Thymus (tissue), 11 donors: ENCODE measurements around the gene SUSD3. TPM values are rescaled to one million over a fixed set of nuclear protein-coding genes. Genes with fewer than 3 reads are reported as not detected.

Source experiments
- DNase-seq, 9 donors: peaks; one replicate each; pipeline ENCODE4 v3.0.0-alpha.2; 2013; ENCODE audit warnings: low spot score in 9 of 9, low read depth in 6 of 9, missing footprints in 1 of 9
- H3K27ac ChIP-seq, 2 donors: one replicate each; pipeline ENCODE4 v1.5.1; 2013; ENCODE audit warnings: control low read depth in 1 of 2, low read depth in 1 of 2, low read length in 1 of 2, mild to moderate bottlenecking in 1 of 2, moderate library complexity in 1 of 2
- H3K27me3 ChIP-seq, 2 donors: one replicate each; pipeline ENCODE4 v1.5.1; 2013; ENCODE audit warnings: low read length in 1 of 2; ENCODE audit not compliant: control insufficient read depth in 2 of 2, insufficient read depth in 1 of 2
- H3K36me3 ChIP-seq, 2 donors: one replicate each; pipeline ENCODE4 v1.5.1; 2013; ENCODE audit warnings: low read length in 1 of 2, mild to moderate bottlenecking in 1 of 2, moderate library complexity in 1 of 2; ENCODE audit not compliant: control insufficient read depth in 2 of 2, insufficient read depth in 2 of 2
- H3K4me1 ChIP-seq, 2 donors: one replicate each; pipeline ENCODE4 v1.5.1; 2013; ENCODE audit warnings: low read length in 2 of 2; ENCODE audit not compliant: control insufficient read depth in 2 of 2, insufficient read depth in 2 of 2
- H3K4me3 ChIP-seq, 2 donors: one replicate each; pipeline ENCODE4 v1.5.1; 2013; ENCODE audit warnings: low read length in 2 of 2, control low read depth in 1 of 2, mild to moderate bottlenecking in 1 of 2
- H3K9me3 ChIP-seq, 2 donors: one replicate each; pipeline ENCODE4 v1.5.1; 2013; ENCODE audit warnings: low read length in 1 of 2, mild to moderate bottlenecking in 1 of 2; ENCODE audit not compliant: control insufficient read depth in 2 of 2, insufficient read depth in 1 of 2
- WGBS: extraction: QIAGEN DNeasy Blood & Tissue Kit; methylation state at CpG from one replicate; pipeline ENCODE4 v1.1.7; 2013; 5-methylcytosine and 5-hydroxymethylcytosine counted together
- polyA plus RNA-seq: library from polyadenylated mRNA; stranded (reverse); fragments of 200-250 nt; gene quantifications from one replicate; pipeline ENCODE4 v1.2.3, GENCODE V29; 2013
- total RNA-seq: library from RNA; stranded (reverse); fragments of 120-200 nt; gene quantifications from one replicate; pipeline ENCODE4 v1.2.4, GENCODE V29; 2013
- donor health status: healthy.

Gene SUSD3
- total and polyA plus RNA-seq, 2 donors, result 31.0 to 43.8 TPM

DNA sequence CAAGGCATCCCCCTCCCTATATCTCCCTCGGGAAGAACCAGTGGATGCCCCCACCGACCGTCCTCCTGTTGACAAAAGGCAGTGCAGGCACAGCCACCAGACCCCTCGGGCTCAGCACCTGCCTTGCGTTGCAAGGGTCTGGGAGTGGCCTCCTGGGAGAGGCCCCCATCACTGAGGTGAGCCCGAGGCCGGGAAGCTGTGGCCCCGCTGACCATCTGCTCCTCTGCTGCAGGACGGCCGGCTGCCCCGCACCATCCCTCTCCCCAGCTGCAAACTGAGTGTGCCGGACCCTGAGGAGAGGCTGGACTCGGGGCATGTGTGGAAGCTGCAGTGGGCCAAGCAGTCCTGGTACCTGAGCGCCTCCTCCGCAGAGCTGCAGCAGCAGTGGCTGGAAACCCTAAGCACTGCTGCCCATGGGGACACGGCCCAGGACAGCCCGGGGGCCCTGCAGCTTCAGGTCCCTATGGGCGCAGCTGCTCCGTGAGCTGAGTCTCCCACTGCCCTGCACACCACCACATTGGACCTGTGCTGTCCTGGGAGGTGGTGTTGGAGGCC lies 23.3 kb upstream of the SUSD3 start:
- Histone ChIP-seq H3K9me3 (no peaks in the 10 kb centered on the region), H3K36me3 (peaks cover 61 to 69% of the 10 kb centered on the region in 2 donors), H3K27ac (no peak overlapping the region), H3K4me1 (peaks cover 0 to 22% of the 10 kb centered on the region in 2 donors), H3K27me3 (no peaks in the 10 kb centered on the region), H3K4me3 (no peak overlapping the region)
- no peak for DNase-seq
- WGBS, result 95% methylated on average over 19 of the region's 19 CpGs

DNA sequence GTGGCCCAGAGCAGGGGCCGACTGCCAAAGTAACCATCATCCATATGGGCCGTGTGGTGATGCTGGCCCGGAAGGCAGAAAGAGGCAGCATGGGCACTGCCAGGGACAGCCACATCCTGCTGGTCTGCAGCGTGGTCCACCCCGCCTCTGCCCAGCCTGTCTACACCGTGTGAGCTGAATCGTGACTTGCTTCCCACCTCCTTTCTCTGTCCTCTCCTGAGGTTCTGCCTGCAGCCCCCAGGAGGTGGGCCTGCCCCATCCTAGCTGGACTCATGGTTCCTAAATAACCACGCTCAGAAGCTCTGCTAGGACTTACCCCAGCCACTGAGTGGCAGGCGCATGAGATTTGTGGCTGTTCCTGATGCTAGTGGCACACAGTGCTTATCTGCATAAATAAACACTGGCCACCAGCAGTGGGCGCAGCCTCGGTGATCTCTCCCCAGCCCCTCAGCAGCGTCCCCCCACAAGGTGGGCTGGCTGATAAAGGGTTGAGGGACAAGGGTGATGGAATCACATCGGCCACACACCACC lies 22.6 kb upstream of the SUSD3 start:
- Histone ChIP-seq H3K36me3 (peaks cover 53 to 62% of the 10 kb centered on the region in 2 donors), H3K4me1 (peaks cover 0 to 22% of the 10 kb centered on the region in 2 donors), H3K9me3 (no peaks in the 10 kb centered on the region), H3K4me3 (no peak overlapping the region), H3K27me3 (no peaks in the 10 kb centered on the region), H3K27ac (no peak overlapping the region)
- WGBS, result 98% methylated on average over 13 of the region's 13 CpGs
- no peak for DNase-seq

DNA sequence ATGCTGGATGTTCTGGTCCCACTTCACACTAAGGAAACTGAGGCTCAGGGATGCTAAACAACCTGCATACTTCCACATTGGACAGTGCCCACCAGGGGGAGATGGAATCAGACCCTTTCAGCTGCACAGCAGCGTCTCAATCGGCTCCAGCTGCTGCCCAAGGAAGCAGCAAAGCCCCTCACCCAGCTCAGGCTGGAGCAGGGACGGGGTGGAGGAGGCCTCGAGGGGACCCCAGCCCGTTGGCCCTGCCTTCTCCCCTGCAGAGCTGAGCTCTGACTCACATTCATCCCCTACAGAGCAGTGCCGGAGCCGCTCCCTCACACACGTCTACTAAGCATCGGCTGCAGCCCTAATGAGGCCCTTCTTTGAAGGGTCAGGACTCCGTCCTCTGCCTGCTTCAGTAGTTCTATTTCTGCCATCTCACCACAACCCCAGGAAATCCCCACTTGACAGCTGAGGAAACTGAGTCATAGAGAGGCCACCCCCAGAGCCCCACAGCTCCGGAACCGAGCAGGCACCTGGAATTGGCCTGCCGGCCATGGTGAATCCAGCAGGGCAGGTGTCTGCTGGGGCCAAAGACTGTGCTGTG lies 21.5 kb upstream of the SUSD3 start:
- no peaks in the 10 kb centered on the region for H3K9me3 ChIP-seq
- 91% methylated on average over 13 of the region's 13 CpGs for WGBS
- H3K4me3 ChIP-seq, result no peak overlapping the region
- peaks cover 0 to 17% of the 10 kb centered on the region in 2 donors for H3K4me1 ChIP-seq
- H3K27me3 ChIP-seq, result no peaks in the 10 kb centered on the region
- no peak for DNase-seq
- H3K36me3 ChIP-seq, result peaks cover 43 to 51% of the 10 kb centered on the region in 2 donors
- no peak overlapping the region for H3K27ac ChIP-seq

DNA sequence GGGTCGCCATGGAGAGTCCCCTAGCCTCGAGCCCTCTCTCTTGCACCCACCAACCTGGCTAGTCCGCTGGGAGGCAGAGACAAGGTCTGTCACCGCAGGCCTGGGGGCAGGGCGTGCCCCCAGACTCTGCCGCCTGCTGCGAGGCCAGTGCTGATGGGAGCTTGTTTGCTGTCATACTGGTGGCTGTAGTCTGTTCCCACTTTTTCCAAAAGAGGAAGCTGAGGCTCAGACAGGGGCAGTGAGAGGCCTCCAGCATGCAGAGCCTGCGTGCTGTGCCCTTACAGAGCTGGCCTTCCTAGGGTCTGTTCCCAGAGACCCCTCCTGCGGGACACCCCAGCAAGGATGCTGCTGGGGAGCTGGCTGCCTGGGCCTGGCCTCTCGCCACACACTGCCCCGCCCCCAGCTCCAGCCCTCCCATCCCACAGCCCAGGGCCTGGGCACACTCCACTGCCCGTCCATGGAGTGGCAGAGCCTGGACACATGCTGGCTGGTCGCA lies 21.0 kb upstream of the SUSD3 start:
- 92% methylated on average over 13 of the region's 13 CpGs for WGBS

GRCh38 chr9:93038918-93039317 lies 19.6 kb upstream of the SUSD3 start:
- no peak overlapping the region for H3K4me3 ChIP-seq
- no peak for DNase-seq
- 96% methylated on average over 6 of the region's 6 CpGs for WGBS
- H3K27ac ChIP-seq, result no peak overlapping the region
- H3K27me3 ChIP-seq, result no peaks in the 10 kb centered on the region
- H3K36me3 ChIP-seq, result peaks cover 25 to 32% of the 10 kb centered on the region in 2 donors
- no peaks in the 10 kb centered on the region for H3K9me3 ChIP-seq
- peaks cover 0 to 10% of the 10 kb centered on the region in 2 donors for H3K4me1 ChIP-seq

More for the DNA sequence above, 21.0 kb upstream of the SUSD3 start:
- Histone ChIP-seq H3K4me3 (no peak overlapping the region), H3K4me1 (peaks cover 0 to 14% of the 10 kb centered on the region in 2 donors), H3K27ac (no peak overlapping the region), H3K9me3 (no peaks in the 10 kb centered on the region), H3K27me3 (no peaks in the 10 kb centered on the region), H3K36me3 (peaks cover 37 to 46% of the 10 kb centered on the region in 2 donors)
- DNase-seq, result no peak

DNA sequence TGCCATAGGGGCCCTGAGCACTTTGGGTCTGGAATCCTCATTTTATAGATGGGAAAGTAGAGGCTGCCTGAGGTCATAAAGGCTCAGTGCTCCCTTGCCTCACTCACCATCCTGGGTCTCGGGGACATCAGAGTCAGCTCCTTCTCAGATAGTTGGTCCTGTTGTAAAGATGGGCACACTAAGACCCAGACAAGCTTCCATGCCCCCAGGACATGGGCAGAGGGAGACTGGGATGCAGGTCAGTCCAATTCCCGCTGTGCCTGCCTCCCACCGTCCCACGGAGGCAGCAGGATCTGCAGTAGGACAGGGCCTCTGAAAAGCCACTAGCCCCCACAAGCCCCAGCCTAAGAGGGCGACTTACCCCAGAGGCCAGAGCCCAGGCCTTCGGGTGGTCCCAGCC lies 19.0 kb upstream of the SUSD3 start:
- H3K36me3 ChIP-seq, result peaks cover 19 to 27% of the 10 kb centered on the region in 2 donors
- WGBS, result 89% methylated on average over 6 of the region's 6 CpGs
- DNase-seq, result no peak
- peaks cover 0 to 10% of the 10 kb centered on the region in 2 donors for H3K4me1 ChIP-seq
- no peak overlapping the region for H3K4me3 ChIP-seq
- no peaks in the 10 kb centered on the region for H3K27me3 ChIP-seq
- no peaks in the 10 kb centered on the region for H3K9me3 ChIP-seq
- no peak overlapping the region for H3K27ac ChIP-seq

GRCh38 chr9:93039976-93040375 lies 18.5 kb upstream of the SUSD3 start:
- H3K9me3 ChIP-seq, result no peaks in the 10 kb centered on the region
- H3K4me3 ChIP-seq, result no peak overlapping the region
- whole genome bisulfite sequencing, result 97% methylated on average over 10 of the region's 10 CpGs
- H3K27me3 ChIP-seq, result no peaks in the 10 kb centered on the region
- H3K36me3 ChIP-seq, result peaks cover 15 to 22% of the 10 kb centered on the region in 2 donors
- H3K4me1 ChIP-seq, result peaks cover 0 to 10% of the 10 kb centered on the region in 2 donors
- no peak for DNase-seq
- H3K27ac ChIP-seq, result no peak overlapping the region

DNA sequence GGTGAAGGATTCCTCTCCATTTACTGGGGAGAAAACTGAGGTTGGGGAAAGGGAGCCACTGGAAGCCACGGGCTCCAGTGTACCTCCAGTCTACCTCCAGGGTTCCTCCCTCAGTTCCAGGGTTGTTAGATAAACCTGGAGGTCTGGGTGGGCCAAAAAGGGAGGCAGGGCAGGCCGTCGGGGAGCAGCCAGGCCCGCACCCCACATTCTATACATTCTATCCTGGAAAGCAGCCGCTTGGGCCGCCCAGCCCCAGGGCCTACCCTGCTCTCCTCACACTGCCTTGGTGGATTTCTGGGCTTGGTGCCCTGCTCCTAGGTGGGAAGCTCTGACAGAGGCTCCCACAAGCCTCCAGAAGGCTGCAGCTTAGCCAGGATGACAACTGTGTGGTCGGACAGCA lies 18.1 kb upstream of the SUSD3 start:
- Histone ChIP-seq H3K9me3 (no peaks in the 10 kb centered on the region), H3K36me3 (peaks cover 10 to 17% of the 10 kb centered on the region in 2 donors), H3K4me1 (peaks cover 0 to 10% of the 10 kb centered on the region in 2 donors), H3K27ac (no peak overlapping the region), H3K27me3 (no peaks in the 10 kb centered on the region), H3K4me3 (no peak overlapping the region)
- 96% methylated on average over 7 of the region's 7 CpGs for WGBS
- no peak for DNase-seq

DNA sequence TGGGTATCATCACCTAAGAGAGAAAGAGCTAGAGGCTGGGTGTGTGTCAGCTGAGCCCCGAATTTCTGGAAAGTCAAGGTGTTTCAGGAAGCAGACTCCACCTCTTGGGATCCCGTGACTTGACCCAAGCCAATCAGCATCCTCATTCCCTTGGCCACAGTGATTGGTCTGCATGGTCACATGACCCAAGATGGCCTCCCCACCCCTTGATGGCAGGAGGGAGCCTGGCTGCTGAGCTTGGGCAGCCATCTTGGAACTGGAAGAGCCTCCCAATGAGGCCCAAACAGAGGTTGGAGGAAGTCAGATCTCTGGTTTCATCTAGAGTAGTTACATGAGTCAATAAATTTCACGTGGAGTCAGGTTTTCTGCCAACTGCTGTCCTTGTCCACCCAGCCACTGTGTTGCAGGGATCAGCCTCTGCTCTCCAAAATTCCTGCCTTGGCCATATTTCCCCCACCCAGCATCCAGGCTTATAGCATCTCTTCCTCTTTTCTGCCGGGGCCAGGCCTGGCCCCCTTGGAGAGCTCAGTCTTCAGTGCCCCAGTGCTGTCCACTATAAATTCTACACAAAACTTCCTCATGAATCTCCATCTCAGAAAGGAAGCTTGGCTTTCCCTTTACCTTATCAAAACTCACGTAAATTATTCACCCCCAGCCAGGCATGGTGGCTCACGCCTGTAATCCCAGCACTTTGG lies 17.2 kb upstream of the SUSD3 start:
- WGBS, result 89% methylated on average over 6 of the region's 6 CpGs
- H3K27ac ChIP-seq, result no peak overlapping the region
- no peaks in the 10 kb centered on the region for H3K27me3 ChIP-seq
- peaks cover 2 to 9% of the 10 kb centered on the region in 2 donors for H3K36me3 ChIP-seq
- no peak for DNase-seq
- H3K4me3 ChIP-seq, result no peak overlapping the region
- peaks cover 0 to 10% of the 10 kb centered on the region in 2 donors for H3K4me1 ChIP-seq
- H3K9me3 ChIP-seq, result no peaks in the 10 kb centered on the region
